H1 (cell line): Measurements from ENCODE around the gene ELMO3. TPM values are rescaled to one million over a fixed set of nuclear protein-coding genes. Genes with fewer than 3 reads are reported as not detected.

Source experiments
- CTCF ChIA-PET: fragments of 300-600 bp; sonication (Branson Sonifier 250); formaldehyde crosslinking; loops from one replicate; lab custom pipeline; 2021; ENCODE audit not compliant: partially characterized antibody; lab: Charles Lee
- POLR2A ChIA-PET: fragments of 300-600 bp; sonication (Branson Sonifier 250); formaldehyde crosslinking; loops from one replicate; lab custom pipeline; 2021; ENCODE audit warnings: inconsistent platforms; ENCODE audit not compliant: partially characterized antibody; lab: Charles Lee
- DNase-seq, 2 experiments: peaks; one replicate each; pipeline versions ENCODE4 v3.0.0 to v3.0.0-alpha.2; 2010 to 2022; ENCODE audit warnings: low spot score in 2 of 2, low read depth in 1 of 2, mixed read lengths in 1 of 2
- FAIRE-seq: peaks from 2 replicates; lab custom pipeline; 2011; peaks lifted over from hg19 to GRCh38; lab: Jason Lieb, UNC
- H2AFZ ChIP-seq: 2 replicates; pipeline ENCODE4 v1.8.1; 2012; ENCODE audit warnings: low read length, inconsistent platforms
- H2AK5ac ChIP-seq: 2 replicates; pipeline ENCODE4 v1.6.1; 2013; ENCODE audit warnings: low read depth, low read length
- H2BK120ac ChIP-seq: replicated peaks from 2 replicates; pipeline ENCODE3; 2013; ENCODE audit warnings: low read depth, low read length, inconsistent platforms
- H2BK12ac ChIP-seq: 2 replicates; pipeline ENCODE4 v1.6.1; 2013; ENCODE audit warnings: low read depth, low read length
- H2BK15ac ChIP-seq: 2 replicates; pipeline ENCODE4 v1.6.1; 2013; ENCODE audit warnings: low read length
- H2BK20ac ChIP-seq: 2 replicates; pipeline ENCODE4 v1.6.1; 2013; ENCODE audit warnings: low read length
- H2BK5ac ChIP-seq: 2 replicates; pipeline ENCODE4 v1.6.1; 2013; ENCODE audit warnings: low read depth, low read length
- H3K14ac ChIP-seq: 2 replicates; pipeline ENCODE4 v1.6.1; 2013; ENCODE audit warnings: inconsistent platforms; ENCODE audit not compliant: insufficient read length
- H3K18ac ChIP-seq: 2 replicates; pipeline ENCODE4 v1.6.1; 2013; ENCODE audit warnings: low read length; ENCODE audit errors: extremely low read depth
- H3K23ac ChIP-seq: 2 replicates; pipeline ENCODE4 v1.6.1; 2013; ENCODE audit warnings: inconsistent platforms; ENCODE audit not compliant: insufficient read length
- H3K23me2 ChIP-seq: 2 replicates; pipeline ENCODE4 v1.6.1; 2013; ENCODE audit warnings: low read depth, low read length
- H3K27ac ChIP-seq: 2 replicates; pipeline ENCODE4 v1.6.1; 2011; ENCODE audit warnings: low read depth, low read length, inconsistent platforms
- H3K27me3 ChIP-seq, 4 experiments: replicated peaks in 1 of 4; 1 replicate in 1 of 4; 2 replicates in 3 of 4; pipeline versions ENCODE4 v1.6.1 to v1.8.1; 2011 to 2013; ENCODE audit warnings: low read length in 3 of 4, mild to moderate bottlenecking in 3 of 4, inconsistent platforms in 2 of 4, mixed read lengths in 2 of 4, moderate library complexity in 1 of 4; ENCODE audit not compliant: control insufficient read depth in 3 of 4, insufficient read depth in 3 of 4; ENCODE audit errors: extremely low read depth in 1 of 4
- H3K36me3 ChIP-seq, 4 experiments: 2 replicates each; pipeline versions ENCODE4 v1.6.1 to v1.8.1; 2011 to 2013; ENCODE audit warnings: mild to moderate bottlenecking in 4 of 4, low read length in 3 of 4, moderate library complexity in 2 of 4, control low read depth in 1 of 4, inconsistent platforms in 1 of 4; ENCODE audit not compliant: insufficient read depth in 4 of 4, control insufficient read depth in 2 of 4
- H3K4ac ChIP-seq: replicated peaks from 2 replicates; pipeline ENCODE3; 2013; ENCODE audit warnings: low read length, low read depth, mixed read lengths, inconsistent platforms; ENCODE audit not compliant: insufficient read length
- H3K4me1 ChIP-seq, 4 experiments: replicated peaks in 1 of 4; 1 replicate in 1 of 4; 2 replicates in 3 of 4; pipeline versions ENCODE4 v1.6.1 to v1.8.1; 2011 to 2013; ENCODE audit warnings: low read length in 3 of 4, inconsistent platforms in 2 of 4, mixed read lengths in 1 of 4; ENCODE audit not compliant: insufficient read depth in 4 of 4, control insufficient read depth in 3 of 4
- H3K4me2 ChIP-seq, 2 experiments: 2 replicates each; pipeline versions ENCODE4 v1.6.1 to v1.8.1; 2011 to 2013; ENCODE audit warnings: low read depth in 2 of 2, low read length in 2 of 2, control low read depth in 1 of 2, inconsistent platforms in 1 of 2, mild to moderate bottlenecking in 1 of 2; ENCODE audit not compliant: insufficient read depth in 1 of 2
- H3K4me3 ChIP-seq, 4 experiments: fragments of 200-600, 300-600 bp in 1 of 4; sonication (generic), shearing (Covaris generic), sonication (Bioruptor Twin) in 1 of 4; 2 replicates each; pipeline versions ENCODE4 v1.5.1 to v1.8.1; 2011 to 2016; ENCODE audit warnings: low read length in 4 of 4, low read depth in 3 of 4, control low read depth in 2 of 4, inconsistent platforms in 2 of 4, mild to moderate bottlenecking in 2 of 4, mixed read lengths in 1 of 4, moderate library complexity in 1 of 4; ENCODE audit not compliant: insufficient read depth in 2 of 4; ENCODE audit errors: extremely low read depth in 1 of 4
- H3K56ac ChIP-seq: replicated peaks from 2 replicates; pipeline ENCODE3; 2013; ENCODE audit warnings: low read depth, mild to moderate bottlenecking, mixed read lengths, low read length, inconsistent platforms; ENCODE audit not compliant: insufficient read length
- H3K79me1 ChIP-seq: 2 replicates; pipeline ENCODE4 v1.6.1; 2013; ENCODE audit warnings: low read depth, low read length, control low read depth
- H3K79me2 ChIP-seq, 2 experiments: 2 replicates each; pipeline versions ENCODE4 v1.6.1 to v1.8.1; 2012 to 2013; ENCODE audit warnings: low read length in 2 of 2, mild to moderate bottlenecking in 2 of 2, inconsistent platforms in 1 of 2; ENCODE audit not compliant: insufficient read depth in 2 of 2, control insufficient read depth in 1 of 2
- H3K9ac ChIP-seq, 4 experiments: replicated peaks in 1 of 4; 1 replicate in 1 of 4; 2 replicates in 3 of 4; pipeline versions ENCODE4 v1.6.1 to v1.8.1; 2011 to 2013; ENCODE audit warnings: low read depth in 3 of 4, low read length in 3 of 4, control low read depth in 2 of 4, mild to moderate bottlenecking in 2 of 4, moderate library complexity in 2 of 4, inconsistent platforms in 1 of 4; ENCODE audit errors: extremely low read depth in 1 of 4
- H3K9me3 ChIP-seq, 2 experiments: 2 replicates each; pipeline versions ENCODE4 v1.6.1 to v1.8.1; 2012 to 2013; ENCODE audit warnings: mild to moderate bottlenecking in 2 of 2, moderate library complexity in 2 of 2, control low read depth in 1 of 2, inconsistent platforms in 1 of 2, low read depth in 1 of 2, low read length in 1 of 2, mixed read lengths in 1 of 2; ENCODE audit not compliant: insufficient read depth in 2 of 2
- H4K20me1 ChIP-seq, 2 experiments: replicated peaks in 1 of 2; 2 replicates each; pipeline versions ENCODE3 to v1.8.1; 2011 to 2013; ENCODE audit warnings: inconsistent platforms in 2 of 2, low read length in 2 of 2, mild to moderate bottlenecking in 1 of 2; ENCODE audit not compliant: insufficient read depth in 2 of 2, control insufficient read depth in 1 of 2
- H4K5ac ChIP-seq: 2 replicates; pipeline ENCODE4 v1.6.1; 2013; ENCODE audit warnings: low read length, low read depth, mixed read lengths, inconsistent platforms; ENCODE audit not compliant: insufficient read length
- H4K8ac ChIP-seq: 2 replicates; pipeline ENCODE4 v1.8.0; 2013; ENCODE audit warnings: mild to moderate bottlenecking, moderate library complexity, low read length, inconsistent platforms; ENCODE audit not compliant: insufficient read depth; ENCODE audit errors: extremely low read depth
- H4K91ac ChIP-seq: replicated peaks from 2 replicates; pipeline ENCODE3; 2013; ENCODE audit warnings: low read length, mixed read lengths, inconsistent platforms; ENCODE audit not compliant: insufficient read length
- BRCA1 ChIP-seq: IDR thresholded peaks from 2 replicates; pipeline ENCODE4 v1.6.1; 2012; ENCODE audit warnings: low read depth, low read length, improper control_type of control experiment
- CHD2 ChIP-seq: IDR thresholded peaks from 2 replicates; pipeline ENCODE4 v1.6.1; 2012; ENCODE audit warnings: low read length, improper control_type of control experiment
- CTBP2 ChIP-seq: IDR thresholded peaks from 2 replicates; pipeline ENCODE4 v1.7.0; 2011; ENCODE audit warnings: borderline replicate concordance, mild to moderate bottlenecking, moderate library complexity, mixed read lengths, low read length; ENCODE audit not compliant: insufficient read depth, insufficient read length
- EP300 ChIP-seq, 2 experiments: IDR thresholded peaks; 1 replicate in 1 of 2; 2 replicates in 1 of 2; pipeline ENCODE4 v1.6.1; 2011 to 2012; ENCODE audit warnings: low read depth in 2 of 2, low read length in 2 of 2, mild to moderate bottlenecking in 2 of 2, borderline replicate concordance in 1 of 2, inconsistent platforms in 1 of 2, moderate library complexity in 1 of 2
- EZH2 ChIP-seq: fragments of 200-600 bp; sonication (generic); IDR thresholded peaks from 2 replicates; pipeline ENCODE4 v1.7.1; 2012; ENCODE audit warnings: low read depth, mild to moderate bottlenecking, moderate library complexity, low read length, inconsistent platforms; ENCODE audit not compliant: severe bottlenecking
- KDM1A ChIP-seq: fragments of 200-600, 300-600 bp; sonication (generic); IDR thresholded peaks from 2 replicates; pipeline ENCODE4 v1.7.1; 2016; ENCODE audit warnings: mild to moderate bottlenecking, low read length, borderline replicate concordance
- POLR2A ChIP-seq, 2 experiments: IDR thresholded peaks; 1 replicate in 1 of 2; 2 replicates in 1 of 2; pipeline ENCODE4 v1.6.1; 2011; ENCODE audit warnings: low read depth in 2 of 2, low read length in 2 of 2, mild to moderate bottlenecking in 2 of 2; ENCODE audit errors: control extremely low read depth in 1 of 2
- TAF1 ChIP-seq: IDR thresholded peaks from 2 replicates; pipeline ENCODE4 v1.6.1; 2011; ENCODE audit warnings: mild to moderate bottlenecking, low read depth, low read length
- TCF12 ChIP-seq: IDR thresholded peaks from 2 replicates; pipeline ENCODE4 v1.6.1; 2011; ENCODE audit warnings: low read depth, mild to moderate bottlenecking, low read length
- WGBS, 2 experiments: shearing (Covaris generic) in 1 of 2; methylation state at CpG; one replicate each; pipeline versions ENCODE4 v1.1.6 to v1.1.7; 2013 to 2015; ENCODE audit warnings: low lambda C conversion rate in 2 of 2, mixed read lengths in 2 of 2, inconsistent platforms in 1 of 2, low coverage in 1 of 2, missing lambda C conversion rate in 1 of 2; ENCODE audit not compliant: insufficient replicate concordance in 2 of 2, insufficient coverage in 1 of 2, insufficient read length in 1 of 2; ENCODE audit errors: extremely low coverage in 1 of 2, missing lambda C conversion rate in 1 of 2; 5-methylcytosine and 5-hydroxymethylcytosine counted together
- polyA plus RNA-seq, 7 experiments: library from polyadenylated mRNA; depleted of rRNA in 3 of 7; stranded (reverse) in 5 of 7; unstranded in 2 of 7; fragments of >200 nt in 5 of 7; fragments of 200-250 nt in 2 of 7; gene quantifications; 1 replicate in 5 of 7; 2 replicates in 1 of 7; 4 replicates in 1 of 7; pipeline versions ENCODE4 v1.2.1 to v1.2.3, GENCODE V29; 2011 to 2013; ENCODE audit warnings: missing spikeins in 2 of 7, mixed read lengths in 2 of 7
- total RNA-seq: library from RNA; stranded (reverse); fragmentation: NEBNext Ultra II Directional; extraction: Animal tissue kit (Norgen Biotek cat#: 25700); gene quantifications from 2 replicates; pipeline ENCODE4 v1.2.1, GENCODE V29; 2021

ELMO3 gene
- total and polyA plus RNA-seq, 2 of the 8 experiments (the other 6 are each of a cell fraction or from before 2014, with no cell fraction given), result 9.6 to 10.9 TPM

DNA sequence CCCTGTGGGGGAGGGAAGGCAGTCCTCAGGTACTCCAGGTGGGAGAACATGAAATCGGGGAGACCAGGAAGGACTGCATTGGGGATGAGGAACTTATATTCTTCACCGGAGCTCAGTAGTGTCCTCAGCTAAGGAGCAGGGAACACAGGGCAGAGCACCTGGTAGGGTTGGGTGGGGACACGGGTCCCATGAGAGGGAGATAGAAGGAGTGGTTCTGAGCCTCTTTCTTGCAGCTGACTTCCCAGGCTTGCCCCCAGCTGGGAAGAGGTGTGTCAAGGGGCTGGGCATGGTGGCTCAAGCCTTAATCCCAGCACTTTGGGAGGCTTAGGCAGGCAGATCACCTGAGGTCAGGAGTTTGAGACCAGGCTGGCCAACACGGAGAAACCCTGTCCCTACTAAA, 46.3 kb downstream of the ELMO3 start:
- Histone ChIP-seq H2AK5ac (peak overlapping the region; percentile 33; the same call in 1 of the 2 replicates), H2BK120ac (peak overlapping the region; percentile 2), H2BK5ac (no peak overlapping the region; the same call in 1 of the 2 replicates), H3K4ac (peak overlapping the region; percentile 25), H3K79me1 (peaks cover 16% of the 10 kb centered on the region), H3K14ac (no peak overlapping the region), H2BK20ac (no peak overlapping the region), H3K4me1 (peaks cover 16 to 37% (median 17%) of the 10 kb centered on the region in 4 experiments), H3K4me2 (peak overlapping the region; percentile 92 to 95), H3K23me2 (peaks cover 12% of the 10 kb centered on the region; the same call in 1 of the 2 replicates), H3K27me3 (peaks cover 0 to 18% (median 13%) of the 10 kb centered on the region in 4 experiments; a peak in 5 of 7 replicates), H3K4me3 (peak overlapping the region in 2 of 4 experiments; percentile 70 to 71; a peak in 2 of 8 replicates), H3K27ac (no peak overlapping the region), H3K9me3 (no peaks in the 10 kb centered on the region), H4K8ac (no peak overlapping the region), H3K79me2 (peaks cover 0 to 21% of the 10 kb centered on the region in 2 experiments; a peak in 2 of 4 replicates), H4K5ac (no peak overlapping the region), H3K56ac (no peak overlapping the region), H3K9ac (no peak overlapping the region), H2BK12ac (peak overlapping the region; percentile 22; the same call in 1 of the 2 replicates), H3K36me3 (no peaks in the 10 kb centered on the region), H2AFZ (no peak overlapping the region), H3K23ac (no peak overlapping the region), H4K91ac (no peak overlapping the region), H3K18ac (no peak overlapping the region), H2BK15ac (peak overlapping the region; percentile 2), H4K20me1 (no peaks in the 10 kb centered on the region)
- POLR2A ChIA-PET, result interaction anchor here (0.8 to 6.8 kb wide), 3 partner anchors 10 to 55 kb away, joined by 3 to 111 read pairs (median 11); partner anchors contain the start of genes EXOC3L1 and TMEM208
- DNase-seq (no peak), FAIRE-seq (no peak)
- no peak for TF ChIP-seq CTBP2
- no peak for TF ChIP-seq TAF1
- no peak for TF ChIP-seq CHD2
- no peak for TF ChIP-seq KDM1A
- TF ChIP-seq POLR2A (IDR thresholded peaks at IDR 0.05; ENCODE audit: control extremely low read depth in 1 of 2, low read depth in 2 of 2, low read length in 2 of 2), result no peak
- no peak for TF ChIP-seq EZH2
- no peak for TF ChIP-seq EP300 (IDR thresholded peaks at IDR 0.05; ENCODE audit: borderline replicate concordance in 1 of 2, low read depth in 2 of 2, low read length in 2 of 2)
- no peak for TF ChIP-seq BRCA1
- TF ChIP-seq TCF12, result no peak
- CTCF ChIA-PET, result interaction anchor here (1.0 to 1.9 kb wide), 11 partner anchors 14 to 62 kb away, joined by 3 to 9 read pairs (median 5); partner anchors contain the start of gene ELMO3
- 86% methylated on average over 4 of the region's 4 CpGs; no CpG with 5 or more reads in 1 of the 2 experiments for WGBS, 2 experiments
